Body of pancreas (tissue), 4 donors: ENCODE results near the gene FOXO1.
A peak's percentile ranks its signal among the peaks of the same experiment; 100 is the strongest.

ENCODE experiments used
- CTCF ChIP-seq, 7 experiments: fragments of 450-650 bp in 4 of 7; fragments of 200-600 bp in 3 of 7; sonication (generic) in 3 of 7; IDR thresholded peaks; one replicate each; pipeline ENCODE4 v1.5.1; 2016 to 2019; ENCODE audit warnings: antibody characterized with exemption in 7 of 7
- POLR2A ChIP-seq, 3 donors: fragments of 450-650 bp; IDR thresholded peaks; one replicate each; pipeline ENCODE4 v1.6.1; 2016; ENCODE audit warnings: antibody characterized with exemption in 3 of 3, mild to moderate bottlenecking in 2 of 3

- no peak for TF ChIP-seq CTCF (IDR thresholded peaks at IDR 0.05)
- TF ChIP-seq POLR2A (IDR thresholded peaks at IDR 0.05): peak in 2 of 3 donors; percentile 5 to 42
Measured at GRCh38 chr13:40665126-40666044, 1.1 kb downstream of the FOXO1 start.
